Neural crest cell (in vitro differentiated cells): Measurements from ENCODE around the gene PCBD1. TPM values are rescaled to one million over a fixed set of nuclear protein-coding genes. Genes with fewer than 3 reads are reported as not detected.

ENCODE experiments used
- DNase-seq: peaks from one replicate; pipeline ENCODE4 v3.0.0; 2021; ENCODE audit warnings: low read depth, mixed read lengths, low spot score
- H3K27ac Mint-ChIP-seq: one replicate; pipeline ENCODE4 v1.8.0; 2021; ENCODE audit warnings: mild to moderate bottlenecking, mixed read lengths; ENCODE audit not compliant: unreplicated experiment
- H3K27me3 Mint-ChIP-seq: 2 replicates; pipeline ENCODE4 v1.8.0; 2021; ENCODE audit warnings: low read depth, mild to moderate bottlenecking, mixed read lengths
- H3K36me3 Mint-ChIP-seq: 2 replicates; pipeline ENCODE4 v1.8.0; 2021; ENCODE audit warnings: low read depth, mild to moderate bottlenecking, mixed read lengths
- H3K4me1 Mint-ChIP-seq: 2 replicates; pipeline ENCODE4 v1.8.0; 2021; ENCODE audit warnings: mixed read lengths
- H3K4me3 Mint-ChIP-seq: one replicate; pipeline ENCODE4 v1.8.0; 2021; ENCODE audit warnings: mild to moderate bottlenecking, mixed read lengths
- H3K9me3 Mint-ChIP-seq: 2 replicates; pipeline ENCODE4 v1.8.0; 2021; ENCODE audit warnings: mixed read lengths
- total RNA-seq: library from RNA; stranded (reverse); gene quantifications from 2 replicates; pipeline ENCODE4 v1.2.1, GENCODE V29; 2021
- TF ChIP-seq, protein P1 (sequence below): fragments of 200-600 bp; sonication (generic); conservative IDR thresholded peaks from 2 replicates; pipeline ENCODE4 v1.5.0; 2021; ENCODE audit warnings: antibody characterized with exemption, mild to moderate bottlenecking

The PCBD1 gene
- total RNA-seq, 1 donor from 2014 or later, result 38.3 TPM

DNA sequence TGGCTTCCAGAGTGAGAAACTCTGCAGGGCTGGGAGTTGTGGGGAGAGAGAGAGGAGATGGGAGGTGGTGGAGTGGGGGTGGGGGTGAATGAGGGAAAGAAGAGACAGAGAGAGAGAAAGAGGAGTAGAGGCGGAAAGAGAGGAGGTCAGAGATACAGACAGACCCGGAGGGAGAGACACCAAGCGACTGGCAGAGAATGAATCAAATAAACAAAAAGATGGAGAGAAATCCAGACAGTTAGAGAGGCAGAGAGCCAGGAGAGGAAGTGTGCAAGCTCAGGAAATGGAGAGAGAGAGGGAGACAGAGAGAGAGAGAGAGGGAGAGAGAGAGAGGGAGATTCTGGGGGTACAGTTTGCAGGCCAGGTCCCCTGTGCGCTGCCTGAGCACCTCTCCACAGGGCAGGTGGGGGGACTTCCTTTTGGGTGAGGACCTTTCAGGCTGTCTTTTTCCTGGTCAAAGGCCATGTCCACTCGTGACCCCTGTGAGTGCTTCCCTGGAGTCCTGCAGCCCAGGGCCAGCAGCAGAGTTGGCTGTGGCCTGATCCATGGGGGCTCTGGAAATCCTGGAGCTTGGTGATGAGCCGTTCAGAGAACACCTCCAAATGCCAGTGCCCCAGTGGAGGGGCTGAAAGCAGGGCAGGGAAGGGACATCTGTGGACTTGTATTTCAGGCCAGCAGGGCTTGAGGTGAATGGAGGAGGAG is 25.0 kb upstream of the PCBD1 start:
- no peak overlapping the region for H3K4me3 Mint-ChIP-seq
- H3K27me3 Mint-ChIP-seq, result no peaks in the 10 kb centered on the region
- peak overlapping the region; percentile 43 for H3K27ac Mint-ChIP-seq
- DNase-seq, result no peak
- TF ChIP-seq, protein P1, sequence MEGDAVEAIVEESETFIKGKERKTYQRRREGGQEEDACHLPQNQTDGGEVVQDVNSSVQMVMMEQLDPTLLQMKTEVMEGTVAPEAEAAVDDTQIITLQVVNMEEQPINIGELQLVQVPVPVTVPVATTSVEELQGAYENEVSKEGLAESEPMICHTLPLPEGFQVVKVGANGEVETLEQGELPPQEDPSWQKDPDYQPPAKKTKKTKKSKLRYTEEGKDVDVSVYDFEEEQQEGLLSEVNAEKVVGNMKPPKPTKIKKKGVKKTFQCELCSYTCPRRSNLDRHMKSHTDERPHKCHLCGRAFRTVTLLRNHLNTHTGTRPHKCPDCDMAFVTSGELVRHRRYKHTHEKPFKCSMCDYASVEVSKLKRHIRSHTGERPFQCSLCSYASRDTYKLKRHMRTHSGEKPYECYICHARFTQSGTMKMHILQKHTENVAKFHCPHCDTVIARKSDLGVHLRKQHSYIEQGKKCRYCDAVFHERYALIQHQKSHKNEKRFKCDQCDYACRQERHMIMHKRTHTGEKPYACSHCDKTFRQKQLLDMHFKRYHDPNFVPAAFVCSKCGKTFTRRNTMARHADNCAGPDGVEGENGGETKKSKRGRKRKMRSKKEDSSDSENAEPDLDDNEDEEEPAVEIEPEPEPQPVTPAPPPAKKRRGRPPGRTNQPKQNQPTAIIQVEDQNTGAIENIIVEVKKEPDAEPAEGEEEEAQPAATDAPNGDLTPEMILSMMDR, result no peak
- no peaks in the 10 kb centered on the region for H3K36me3 Mint-ChIP-seq
- no peaks in the 10 kb centered on the region for H3K4me1 Mint-ChIP-seq
- no peaks in the 10 kb centered on the region for H3K9me3 Mint-ChIP-seq

DNA sequence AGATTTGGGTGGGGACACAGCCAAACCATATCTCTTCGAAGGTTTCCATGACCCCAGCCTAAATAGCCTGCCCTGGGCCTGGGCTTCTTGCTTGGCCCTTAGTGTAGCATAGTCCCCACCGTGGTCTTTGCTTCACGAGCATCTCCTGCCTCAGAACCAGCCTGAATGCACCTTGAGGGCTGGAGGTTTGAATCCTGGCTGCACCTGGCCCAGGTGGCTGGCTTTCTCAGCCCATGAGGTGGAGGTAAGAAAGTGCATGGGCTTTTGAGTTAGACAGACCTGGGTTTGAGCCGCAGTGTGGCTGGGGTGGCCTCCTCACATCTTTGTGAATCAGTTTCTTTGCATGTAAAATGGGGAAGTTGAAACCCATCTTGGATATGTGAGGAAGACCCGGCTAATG is 24.2 kb upstream of the PCBD1 start:
- Mint-ChIP-seq H3K27ac (no peak overlapping the region), H3K9me3 (no peaks in the 10 kb centered on the region), H3K4me3 (no peak overlapping the region), H3K36me3 (no peaks in the 10 kb centered on the region), H3K4me1 (peaks cover 6% of the 10 kb centered on the region), H3K27me3 (no peaks in the 10 kb centered on the region)
- TF ChIP-seq, protein P1, result no peak
- DNase-seq, result no peak

DNA sequence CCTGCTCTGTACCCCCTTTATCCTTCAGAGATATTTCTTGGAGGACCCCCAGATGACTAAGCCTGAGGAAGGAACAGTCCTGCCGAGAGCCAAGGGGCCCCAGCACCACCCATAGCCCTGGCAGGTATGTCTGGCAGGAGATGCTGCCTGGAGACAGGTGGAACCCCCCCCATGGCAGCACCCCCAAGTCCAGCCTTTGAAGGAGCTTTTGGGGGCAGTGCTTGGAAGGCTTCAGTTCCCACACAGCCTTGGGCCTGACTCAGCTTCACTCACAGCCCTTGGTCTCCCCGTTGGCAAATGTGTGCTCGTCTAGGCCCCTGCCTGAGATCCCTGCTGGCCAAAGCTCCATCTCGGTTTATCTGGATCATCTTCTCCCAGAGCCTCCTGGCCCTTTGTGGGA is 23.0 kb upstream of the PCBD1 start:
- Mint-ChIP-seq H3K4me1 (peaks cover 6% of the 10 kb centered on the region), H3K4me3 (no peak overlapping the region), H3K27me3 (no peaks in the 10 kb centered on the region), H3K27ac (no peak overlapping the region), H3K36me3 (no peaks in the 10 kb centered on the region), H3K9me3 (no peaks in the 10 kb centered on the region)
- no peak for DNase-seq
- TF ChIP-seq, protein P1, result no peak

DNA sequence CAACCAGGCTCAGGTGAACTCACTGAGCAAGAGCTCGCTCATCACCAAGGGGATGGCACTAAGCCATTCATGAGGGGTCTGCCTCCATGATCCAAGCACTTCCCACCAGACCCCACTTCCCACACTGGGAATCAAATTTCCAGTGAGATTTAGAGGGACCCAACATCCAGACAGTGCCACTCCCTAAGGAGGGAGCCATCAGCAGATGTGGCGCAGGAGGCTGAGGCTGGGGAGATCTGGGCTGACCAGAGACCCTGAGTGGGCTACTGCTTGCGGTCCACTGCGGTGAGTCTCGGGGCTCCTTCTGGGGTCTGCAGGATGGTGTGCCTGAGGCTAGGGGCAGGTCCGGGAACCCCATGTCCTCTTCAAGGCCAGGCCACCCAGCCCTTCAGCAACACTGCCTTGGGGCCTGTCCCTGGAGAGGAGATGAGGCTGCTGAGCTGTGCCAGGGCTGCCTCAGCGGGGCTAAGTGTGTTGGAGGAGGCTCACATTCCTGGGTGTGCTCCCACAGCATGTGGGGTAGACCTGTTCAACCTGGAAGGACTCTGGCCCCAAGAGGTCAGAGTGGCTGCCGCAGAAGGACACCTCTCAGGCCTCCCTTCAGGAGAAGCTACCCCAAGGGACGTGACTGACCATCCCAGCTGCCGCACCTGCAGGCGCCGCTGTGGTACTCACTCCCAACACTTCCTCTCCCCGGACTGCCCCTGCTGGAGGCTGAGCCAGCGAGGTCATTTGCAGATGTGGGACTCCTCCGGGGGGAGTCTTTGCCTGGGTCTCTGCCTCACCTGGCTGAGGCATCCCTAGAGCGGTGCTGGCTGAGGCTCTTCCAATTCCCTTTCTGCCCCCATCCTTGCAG is 22.3 kb upstream of the PCBD1 start:
- TF ChIP-seq, protein P1, result no peak

DNA sequence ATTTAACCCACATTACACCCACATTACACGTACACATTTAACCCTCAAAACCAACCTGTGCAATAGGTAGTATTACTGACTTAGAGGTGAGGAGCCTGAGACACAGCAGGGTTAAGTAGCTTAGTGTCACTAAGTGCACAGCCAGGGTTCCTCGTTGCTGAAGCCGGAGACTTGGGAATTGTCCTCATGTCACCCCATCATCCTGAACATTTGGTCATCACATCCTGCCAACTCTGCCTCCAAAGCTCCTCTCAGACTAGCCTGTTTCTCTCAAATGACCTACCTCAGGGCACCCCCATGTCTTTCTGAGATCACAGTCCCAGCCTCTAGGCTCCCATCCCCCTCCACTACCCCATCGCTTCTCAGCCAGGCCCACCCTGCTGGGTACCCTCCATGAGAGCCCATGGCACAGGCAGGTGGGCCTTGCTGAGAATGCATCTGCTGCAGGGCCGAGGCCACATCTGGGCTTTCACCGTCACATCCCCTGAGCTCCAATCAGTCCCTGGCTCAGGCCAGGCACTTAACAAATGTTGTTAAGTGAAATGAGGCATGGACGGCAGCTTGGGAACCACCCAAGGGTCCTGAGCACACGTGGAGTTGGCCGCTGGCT is 21.1 kb upstream of the PCBD1 start:
- H3K27me3 Mint-ChIP-seq, result no peaks in the 10 kb centered on the region
- TF ChIP-seq, protein P1, result no peak
- H3K4me1 Mint-ChIP-seq, result peaks cover 6% of the 10 kb centered on the region
- no peak overlapping the region for H3K4me3 Mint-ChIP-seq
- no peaks in the 10 kb centered on the region for H3K36me3 Mint-ChIP-seq
- no peak overlapping the region for H3K27ac Mint-ChIP-seq
- DNase-seq, result no peak
- no peaks in the 10 kb centered on the region for H3K9me3 Mint-ChIP-seq

More for the DNA sequence above, 22.3 kb upstream of the PCBD1 start:
- Mint-ChIP-seq H3K4me3 (no peak overlapping the region), H3K27ac (no peak overlapping the region), H3K36me3 (no peaks in the 10 kb centered on the region), H3K27me3 (no peaks in the 10 kb centered on the region), H3K4me1 (peaks cover 6% of the 10 kb centered on the region), H3K9me3 (no peaks in the 10 kb centered on the region)
- DNase-seq, result no peak
